ENCODE data around the gene MSRB2. TPM values are rescaled to one million over a fixed set of nuclear protein-coding genes. Genes with fewer than 3 reads are reported as not detected.

Gene MSRB2
- total and polyA plus RNA-seq, 2 of the 8 experiments (the other 6 are each of a cell fraction or from before 2014, with no cell fraction given), result 11.0 to 13.9 TPM

DNA sequence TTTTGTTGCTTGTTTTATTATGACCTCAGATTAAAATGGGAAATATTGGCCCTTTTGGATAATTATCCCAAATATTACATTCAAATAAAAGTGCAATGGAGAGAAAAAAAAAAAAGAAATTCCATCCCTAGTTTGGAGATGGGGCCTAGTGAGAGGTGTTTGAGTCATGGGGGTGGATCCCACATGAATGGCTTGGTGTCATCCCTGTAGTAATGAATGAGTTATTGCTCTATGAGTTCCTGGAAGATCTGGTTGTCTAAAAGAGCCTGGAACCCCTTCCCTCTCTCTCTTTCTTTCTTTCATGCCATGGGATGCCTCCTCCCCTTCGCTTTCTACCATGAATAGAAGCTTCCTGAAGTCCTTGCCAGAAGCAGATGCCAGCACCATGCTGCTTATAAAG lies 44.3 kb downstream of the MSRB2 start:
- H3K4me2 ChIP-seq (ENCODE audit: insufficient read depth in 1 of 2, low read depth in 2 of 2, low read length in 2 of 2), result no peak overlapping the region
- H3K18ac ChIP-seq (ENCODE audit: extremely low read depth, low read length), result no peak overlapping the region
- ChIA-PET CTCF (ENCODE audit: partially characterized antibody) (no interaction called here), POLR2A (ENCODE audit: partially characterized antibody) (no interaction called here)
- no peak overlapping the region for H2BK5ac ChIP-seq (ENCODE audit: low read depth, low read length)
- no peaks in the 10 kb centered on the region for H3K79me2 ChIP-seq (ENCODE audit: control insufficient read depth in 1 of 2, insufficient read depth in 2 of 2, low read length in 2 of 2)
- H3K36me3 ChIP-seq (ENCODE audit: control insufficient read depth in 2 of 4, insufficient read depth in 4 of 4, low read length in 3 of 4), result no peaks in the 10 kb centered on the region
- TF ChIP-seq, protein P1, sequence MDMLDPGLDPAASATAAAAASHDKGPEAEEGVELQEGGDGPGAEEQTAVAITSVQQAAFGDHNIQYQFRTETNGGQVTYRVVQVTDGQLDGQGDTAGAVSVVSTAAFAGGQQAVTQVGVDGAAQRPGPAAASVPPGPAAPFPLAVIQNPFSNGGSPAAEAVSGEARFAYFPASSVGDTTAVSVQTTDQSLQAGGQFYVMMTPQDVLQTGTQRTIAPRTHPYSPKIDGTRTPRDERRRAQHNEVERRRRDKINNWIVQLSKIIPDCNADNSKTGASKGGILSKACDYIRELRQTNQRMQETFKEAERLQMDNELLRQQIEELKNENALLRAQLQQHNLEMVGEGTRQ (IDR thresholded peaks at IDR 0.05; ENCODE audit: low read length), result no peak
- no peak for TF ChIP-seq BRCA1 (IDR thresholded peaks at IDR 0.05; ENCODE audit: low read depth, low read length)
- no peak for TF ChIP-seq SP2 (IDR thresholded peaks at IDR 0.05; ENCODE audit: low read length)
- no peak for TF ChIP-seq EGR1 (IDR thresholded peaks at IDR 0.05; ENCODE audit: borderline replicate concordance, low read depth, low read length)
- no peak for TF ChIP-seq ZNF274 (IDR thresholded peaks at IDR 0.05; ENCODE audit: borderline replicate concordance, extremely low read depth, low read length)
- no peak for TF ChIP-seq CEBPB (IDR thresholded peaks at IDR 0.05; ENCODE audit: low read depth, low read length)
- no peak for TF ChIP-seq CBX8 (IDR thresholded peaks at IDR 0.05; ENCODE audit: borderline replicate concordance, low read depth, low read length)
- no peak for TF ChIP-seq HDAC6 (IDR thresholded peaks at IDR 0.05; ENCODE audit: low read depth, low read length)
- no peak overlapping the region for H2BK20ac ChIP-seq (ENCODE audit: low read length)
- H3K9ac ChIP-seq (replicated peaks in 1 of 4; ENCODE audit: extremely low read depth in 1 of 4, low read depth in 3 of 4, low read length in 3 of 4), result no peak overlapping the region
- 92% methylated on average over 1 of the region's 1 CpG; no CpG with 5 or more reads in 1 of the 2 experiments for WGBS, 2 experiments (ENCODE audit: extremely low coverage in 1 of 2, insufficient coverage in 1 of 2, insufficient read length in 1 of 2, insufficient replicate concordance in 2 of 2, low coverage in 1 of 2, low lambda C conversion rate in 2 of 2, missing lambda C conversion rate in 1 of 2)
- H4K20me1 ChIP-seq (replicated peaks in 1 of 2; ENCODE audit: control insufficient read depth in 1 of 2, insufficient read depth in 2 of 2, low read length in 2 of 2), result no peaks in the 10 kb centered on the region
- H2BK12ac ChIP-seq (ENCODE audit: low read depth, low read length), result no peak overlapping the region
- FAIRE-seq (no peak), DNase-seq (ENCODE audit: low read depth in 1 of 2, low spot score in 2 of 2) (no peak)
- H4K91ac ChIP-seq (replicated peaks; ENCODE audit: insufficient read length, low read length), result no peak overlapping the region
- H2AK5ac ChIP-seq (ENCODE audit: low read depth, low read length), result no peak overlapping the region
- no peak overlapping the region for H2BK15ac ChIP-seq (ENCODE audit: low read length)
- no peak overlapping the region for H3K27ac ChIP-seq (ENCODE audit: low read depth, low read length)
- H3K56ac ChIP-seq (replicated peaks; ENCODE audit: insufficient read length, low read depth, low read length), result no peak overlapping the region
- no peak overlapping the region for H3K14ac ChIP-seq (ENCODE audit: insufficient read length)
- no peak overlapping the region for H4K8ac ChIP-seq (ENCODE audit: extremely low read depth, insufficient read depth, low read length)
- no peak overlapping the region for H3K4ac ChIP-seq (replicated peaks; ENCODE audit: insufficient read length, low read depth, low read length)
- no peak overlapping the region for H3K4me3 ChIP-seq (ENCODE audit: extremely low read depth in 1 of 4, insufficient read depth in 2 of 4, low read depth in 3 of 4, low read length in 4 of 4)
- no peaks in the 10 kb centered on the region for H3K4me1 ChIP-seq (replicated peaks in 1 of 4; ENCODE audit: control insufficient read depth in 3 of 4, insufficient read depth in 4 of 4, low read length in 3 of 4)
- no peak overlapping the region for H2AFZ ChIP-seq (ENCODE audit: low read length)
- no peaks in the 10 kb centered on the region for H3K79me1 ChIP-seq (ENCODE audit: low read depth, low read length)
- H4K5ac ChIP-seq (ENCODE audit: insufficient read length, low read depth, low read length), result no peak overlapping the region
- H3K23me2 ChIP-seq (ENCODE audit: low read depth, low read length), result no peaks in the 10 kb centered on the region; the same call in 1 of the 2 replicates
- no peaks in the 10 kb centered on the region for H3K27me3 ChIP-seq (replicated peaks in 1 of 4; ENCODE audit: control insufficient read depth in 3 of 4, extremely low read depth in 1 of 4, insufficient read depth in 3 of 4, low read length in 3 of 4)
- H3K23ac ChIP-seq (ENCODE audit: insufficient read length), result no peak overlapping the region
- no peak overlapping the region for H2BK120ac ChIP-seq (replicated peaks; ENCODE audit: low read depth, low read length)
- H3K9me3 ChIP-seq (ENCODE audit: insufficient read depth in 2 of 2, low read depth in 1 of 2, low read length in 1 of 2), result no peaks in the 10 kb centered on the region
